ENCODE measurements around the gene GNB1L.
A peak's percentile ranks its signal among the peaks of the same experiment; 100 is the strongest.

The GNB1L gene

GRCh38 chr22:19854778-19855503, at the start of gene GNB1L, which contains the start of gene RTL10:
Gene GNB1L, minus strand, starts transcription at chr22:19854874. Its CDS starts 33,519 bp downstream, at chr22:19821355.
Gene RTL10, minus strand, starts transcription at chr22:19854874. Its CDS starts 2,613 bp downstream, at chr22:19852261.
- DNase-seq: peak; percentile 93

- DNase-seq: no peak
These were observed 49.6 kb upstream of the GNB1L start for GRCh38 chr22:19904174-19904856.

GRCh38 chr22:19903513-19903912, 48.8 kb upstream of the GNB1L start:
- no peak for DNase-seq

GRCh38 chr22:19903031-19903430, 48.4 kb upstream of the GNB1L start:
- no peak for DNase-seq

- no peak for DNase-seq
These were observed 47.6 kb upstream of the GNB1L start for GRCh38 chr22:19902245-19902715.

- DNase-seq: no peak
These were observed 47.0 kb upstream of the GNB1L start for GRCh38 chr22:19901577-19902244.

- DNase-seq: no peak
These were observed 46.2 kb upstream of the GNB1L start for GRCh38 chr22:19900707-19901436.

GRCh38 chr22:19898831-19899567, 44.3 kb upstream of the GNB1L start:
- no peak for DNase-seq

- DNase-seq: no peak
These were observed 43.5 kb upstream of the GNB1L start for GRCh38 chr22:19898145-19898544.

GRCh38 chr22:19897726-19898125, 43.1 kb upstream of the GNB1L start:
- DNase-seq: no peak

GRCh38 chr22:19896665-19897355, 42.1 kb upstream of the GNB1L start:
- DNase-seq: no peak

- DNase-seq: no peak
These were observed 40.6 kb upstream of the GNB1L start for GRCh38 chr22:19895160-19895849.

- DNase-seq: no peak
These were observed 38.7 kb upstream of the GNB1L start for GRCh38 chr22:19893363-19893762.

GRCh38 chr22:19892925-19893324, 38.3 kb upstream of the GNB1L start:
- DNase-seq: no peak

- DNase-seq: no peak
These were observed 37.7 kb upstream of the GNB1L start for GRCh38 chr22:19892257-19892879.

GRCh38 chr22:19891317-19892256, 36.9 kb upstream of the GNB1L start:
- DNase-seq: no peak

- DNase-seq: no peak
These were observed 36.0 kb upstream of the GNB1L start for GRCh38 chr22:19890502-19891316.

- DNase-seq: no peak
These were observed 35.3 kb upstream of the GNB1L start for GRCh38 chr22:19889951-19890350.
